Measurements from ENCODE around the gene MYO3A. TPM values are rescaled to one million over a fixed set of nuclear protein-coding genes. Genes with fewer than 3 reads are reported as not detected.

The MYO3A gene
- total and polyA plus RNA-seq, 2 donors (not counting 3 experiments of a cell fraction or from before 2014, with no cell fraction given): not detected

GRCh38 chr10:26214004-26214403 is 280.0 kb downstream of the MYO3A start:
- intact Hi-C loops (cut with micrococcal nuclease): no loop called here
- no TSS peak for BruUV-seq (replicated peaks)
- Histone ChIP-seq H3K9me1 (replicated peaks; ENCODE audit: control insufficient read depth, extremely low read depth, insufficient read depth, low read length) (no peaks in the 10 kb centered on the region), H3K9ac (replicated peaks; ENCODE audit: extremely low read depth, insufficient read depth, low read length) (no peak overlapping the region), H3K4me1 (ENCODE audit: control insufficient read depth, extremely low read depth, insufficient read depth, low read length) (no peaks in the 10 kb centered on the region), H3K9me3 (replicated peaks; ENCODE audit: control insufficient read depth, insufficient read depth, low read length) (no peaks in the 10 kb centered on the region), H3K4me2 (ENCODE audit: insufficient read depth, low read length) (no peak overlapping the region), H3K4me3 (replicated peaks in 1 of 3; ENCODE audit: insufficient read depth in 1 of 3, low read depth in 1 of 3, low read length in 3 of 3) (no peak overlapping the region), H3K79me2 (ENCODE audit: control insufficient read depth, insufficient read depth, low read length) (no peaks in the 10 kb centered on the region), H4K20me1 (replicated peaks; ENCODE audit: control insufficient read depth, extremely low read depth, insufficient read depth, low read length) (no peaks in the 10 kb centered on the region), H3K27me3 (ENCODE audit: control insufficient read depth in 2 of 2, insufficient read depth in 2 of 2, low read length in 2 of 2) (peaks cover 27 to 49% of the 10 kb centered on the region in 2 experiments), H3K27ac (ENCODE audit: insufficient read depth, low read depth, low read length) (no peak overlapping the region), H2AFZ (ENCODE audit: low read depth, low read length) (no peak overlapping the region), H3K36me3 (ENCODE audit: control insufficient read depth in 2 of 2, extremely low read depth in 1 of 2, insufficient read depth in 2 of 2, low read length in 2 of 2) (no peaks in the 10 kb centered on the region)
- no peak for DNase-seq (ENCODE audit: low read depth, low spot score)
- CTCF ChIA-PET: no interaction called here
- POLR2A ChIA-PET: no interaction called here
- dilution Hi-C loops (cut with MboI; ENCODE audit: extremely low pct_ligation_motif_present, low sequenced_read_pairs): no loop called here
- FAIRE-seq: no peak
- TF ChIP-seq FOS (IDR thresholded peaks at IDR 0.05; ENCODE audit: borderline replicate concordance, insufficient read depth, low read length): no peak
- TF ChIP-seq CTCF (IDR thresholded peaks at IDR 0.05; ENCODE audit: extremely low read depth in 1 of 2, insufficient read depth in 1 of 2, low read depth in 1 of 2, low read length in 2 of 2): no peak
- no peak for TF ChIP-seq JUN (IDR thresholded peaks at IDR 0.05; ENCODE audit: borderline replicate concordance, insufficient read depth, insufficient read length, low read depth)
- no peak for TF ChIP-seq EZH2 (IDR thresholded peaks at IDR 0.05; ENCODE audit: borderline replicate concordance, low read depth, low read length, severe bottlenecking)
- no peak for TF ChIP-seq MYC (IDR thresholded peaks at IDR 0.05; ENCODE audit: low read depth, low read length)
- no peak for TF ChIP-seq POLR2AphosphoS5 (IDR thresholded peaks at IDR 0.05; ENCODE audit: insufficient read depth, low read depth, low read length)
- no peak for TF ChIP-seq POLR2A (IDR thresholded peaks at IDR 0.05; ENCODE audit: low read depth, low read length)
- TF ChIP-seq MAX (IDR thresholded peaks at IDR 0.05; ENCODE audit: insufficient read depth, insufficient read length): no peak
- no peak for TF ChIP-seq GATA2 (IDR thresholded peaks at IDR 0.05; ENCODE audit: insufficient read depth, insufficient read length, low read depth, low read length)

Measured in endothelial cell of umbilical vein (primary cell).